ENCODE measurements around the gene DPYD.

GRCh38 chr1:97073936-97074335, 846.9 kb downstream of the DPYD start:
- TF ChIP-seq CTCF (conservative IDR thresholded peaks at IDR 0.05) (no peak), ZFX (IDR thresholded peaks at IDR 0.05) (no peak)

Data from C4-2B (cell line).